NCI-H1092 (cell line): ENCODE results near the gene ARHGAP33.
"Not testable (repeated sequence)": the region's sequence is repeated elsewhere in the genome, so short reads cannot be mapped to it uniquely, and the experiment has no call there.

Experiments
- DNase-seq: peaks from one replicate; lab custom pipeline; 2025; lab: John Stamatoyannopoulos, UW

Gene ARHGAP33

GRCh38 chr19:35755131-35755549 is 20.2 kb upstream of the ARHGAP33 start:
- no peak for DNase-seq

GRCh38 chr19:35755550-35756376 is 19.6 kb upstream of the ARHGAP33 start:
- DNase-seq: no peak

- no peak for DNase-seq
These were observed 18.8 kb upstream of the ARHGAP33 start, which contains the start of gene HSPB6 for GRCh38 chr19:35756377-35757230. Gene HSPB6, minus strand, starts transcription at chr19:35757029. Its CDS starts 21 bp downstream, at chr19:35757008.

- DNase-seq: peak; percentile 63
These were observed 18.1 kb upstream of the ARHGAP33 start for GRCh38 chr19:35757231-35757748.

- peak; percentile 96 for DNase-seq
These were observed 17.4 kb upstream of the ARHGAP33 start, which contains the start of gene PROSER3 for GRCh38 chr19:35757749-35758608. Gene PROSER3, plus strand, starts transcription at chr19:35758176. Its CDS starts 40 bp downstream, at chr19:35758216.

GRCh38 chr19:35759697-35760096 is 15.7 kb upstream of the ARHGAP33 start:
- DNase-seq: no peak

- no peak for DNase-seq
These were observed 14.5 kb upstream of the ARHGAP33 start for GRCh38 chr19:35760711-35761349.

- DNase-seq: no peak
These were observed 10.7 kb upstream of the ARHGAP33 start for GRCh38 chr19:35764432-35765315.

GRCh38 chr19:35766571-35767104 is 8.7 kb upstream of the ARHGAP33 start:
- DNase-seq: no peak

- no peak for DNase-seq
These were observed 7.9 kb upstream of the ARHGAP33 start for GRCh38 chr19:35767288-35768081.

GRCh38 chr19:35768082-35768421 is 7.3 kb upstream of the ARHGAP33 start:
- no peak for DNase-seq

- not testable (repeated sequence) for DNase-seq
These were observed 3.0 kb upstream of the ARHGAP33 start for GRCh38 chr19:35772362-35772761.

GRCh38 chr19:35773020-35773806 is 2.2 kb upstream of the ARHGAP33 start:
- DNase-seq: no peak

GRCh38 chr19:35774274-35775045 is 904 bp upstream of the ARHGAP33 start:
- DNase-seq: no peak

- no peak for DNase-seq
These were observed 392 bp upstream of the ARHGAP33 start for GRCh38 chr19:35775046-35775297.

- no peak for DNase-seq
These were observed 881 bp downstream of the ARHGAP33 start for GRCh38 chr19:35776102-35776788.
